GM12891 (cell line): ENCODE data around the gene SNAI3.

Experiments used
- DNase-seq: peaks from one replicate; pipeline ENCODE4 v3.0.0; 2011; ENCODE audit warnings: low spot score; ENCODE audit not compliant: insufficient read length
- FAIRE-seq: peaks from 2 replicates; lab custom pipeline; 2011; peaks lifted over from hg19 to GRCh38; lab: Jason Lieb, UNC
- PAX5 ChIP-seq: IDR thresholded peaks from 2 replicates; pipeline ENCODE4 v1.6.1; 2011; ENCODE audit warnings: low read length, moderate library complexity, mild to moderate bottlenecking; ENCODE audit not compliant: insufficient read depth, severe bottlenecking
- POLR2A ChIP-seq: IDR thresholded peaks from 2 replicates; pipeline ENCODE4 v1.6.1; 2011; ENCODE audit warnings: low read depth, low read length, control low read depth
- POLR2AphosphoS5 ChIP-seq: IDR thresholded peaks from 2 replicates; pipeline ENCODE4 v1.6.1; 2011; ENCODE audit warnings: low read depth, low read length, control low read depth
- POU2F2 ChIP-seq: IDR thresholded peaks from 2 replicates; pipeline ENCODE4 v1.6.1; 2011; ENCODE audit warnings: low read depth, mild to moderate bottlenecking, control low read depth, low read length, moderate library complexity
- SPI1 ChIP-seq: IDR thresholded peaks from 2 replicates; pipeline ENCODE4 v1.6.1; 2011; ENCODE audit warnings: low read depth, low read length, control low read depth
- TAF1 ChIP-seq: IDR thresholded peaks from 2 replicates; pipeline ENCODE4 v1.6.1; 2011; ENCODE audit warnings: low read depth, low read length, control low read depth

The SNAI3 gene

GRCh38 chr16:88654363-88655052, 31.8 kb downstream of the SNAI3 start:
- no peak for FAIRE-seq
- no peak for TF ChIP-seq PAX5
- TF ChIP-seq POLR2AphosphoS5 = no peak
- TF ChIP-seq POLR2A = no peak
- no peak for TF ChIP-seq POU2F2
- TF ChIP-seq SPI1 = no peak
- no peak for TF ChIP-seq TAF1
- DNase-seq = no peak

GRCh38 chr16:88653596-88654362, 32.5 kb downstream of the SNAI3 start:
- no peak for FAIRE-seq
- no peak for DNase-seq
- TF ChIP-seq POLR2A = no peak
- TF ChIP-seq POU2F2 = no peak
- TF ChIP-seq POLR2AphosphoS5 = no peak
- TF ChIP-seq PAX5 = no peak
- no peak for TF ChIP-seq SPI1
- TF ChIP-seq TAF1 = no peak

DNA sequence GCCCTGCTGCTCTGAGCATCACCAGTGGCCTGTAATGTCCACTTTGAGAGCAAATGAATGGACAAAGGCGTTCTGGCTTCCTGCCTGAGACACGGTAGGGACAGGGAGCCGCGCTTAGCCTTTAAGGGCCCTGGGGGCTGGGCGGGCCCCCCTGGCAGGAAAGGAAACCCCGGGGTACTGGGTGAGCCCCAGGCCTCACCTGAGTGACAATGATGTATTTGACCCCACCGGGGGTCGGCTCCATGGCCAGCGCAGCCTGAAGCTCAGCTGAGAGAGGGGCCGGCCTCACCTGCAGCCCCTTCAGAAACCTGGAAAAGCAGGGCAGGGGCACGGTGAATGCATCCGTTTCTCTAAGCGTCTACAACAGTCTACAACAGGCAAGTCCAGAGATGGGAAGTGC, 33.2 kb downstream of the SNAI3 start:
- DNase-seq (no peak), FAIRE-seq (no peak)
- TF ChIP-seq POLR2A (no peak), PAX5 (no peak), POLR2AphosphoS5 (no peak), SPI1 (no peak), TAF1 (no peak), POU2F2 (no peak)

DNA sequence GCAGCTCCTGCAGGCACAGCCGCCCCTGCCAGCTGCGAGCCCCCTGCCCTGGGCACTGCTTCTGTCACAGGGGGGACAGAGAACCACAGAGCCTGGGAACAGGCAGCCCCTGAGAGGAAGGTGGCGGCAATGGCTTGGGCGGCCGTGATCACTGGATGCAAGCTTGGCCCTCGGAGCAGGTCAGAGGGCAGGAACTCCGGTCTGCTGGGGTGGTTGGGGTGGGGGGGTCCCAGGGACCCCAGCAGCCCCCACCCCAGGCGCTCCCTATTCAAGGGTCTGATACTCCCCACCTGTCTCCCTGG, 33.6 kb downstream of the SNAI3 start:
- DNase-seq = no peak
- TF ChIP-seq PAX5 = no peak
- TF ChIP-seq SPI1 = no peak
- no peak for FAIRE-seq

GRCh38 chr16:88651989-88652761, 34.1 kb downstream of the SNAI3 start:
- FAIRE-seq (no peak), DNase-seq (no peak)
- TF ChIP-seq PAX5 (no peak), POU2F2 (0 out of 2 replicates have a peak, but pooled peaks have one; percentile 0), POLR2A (no peak)

DNA sequence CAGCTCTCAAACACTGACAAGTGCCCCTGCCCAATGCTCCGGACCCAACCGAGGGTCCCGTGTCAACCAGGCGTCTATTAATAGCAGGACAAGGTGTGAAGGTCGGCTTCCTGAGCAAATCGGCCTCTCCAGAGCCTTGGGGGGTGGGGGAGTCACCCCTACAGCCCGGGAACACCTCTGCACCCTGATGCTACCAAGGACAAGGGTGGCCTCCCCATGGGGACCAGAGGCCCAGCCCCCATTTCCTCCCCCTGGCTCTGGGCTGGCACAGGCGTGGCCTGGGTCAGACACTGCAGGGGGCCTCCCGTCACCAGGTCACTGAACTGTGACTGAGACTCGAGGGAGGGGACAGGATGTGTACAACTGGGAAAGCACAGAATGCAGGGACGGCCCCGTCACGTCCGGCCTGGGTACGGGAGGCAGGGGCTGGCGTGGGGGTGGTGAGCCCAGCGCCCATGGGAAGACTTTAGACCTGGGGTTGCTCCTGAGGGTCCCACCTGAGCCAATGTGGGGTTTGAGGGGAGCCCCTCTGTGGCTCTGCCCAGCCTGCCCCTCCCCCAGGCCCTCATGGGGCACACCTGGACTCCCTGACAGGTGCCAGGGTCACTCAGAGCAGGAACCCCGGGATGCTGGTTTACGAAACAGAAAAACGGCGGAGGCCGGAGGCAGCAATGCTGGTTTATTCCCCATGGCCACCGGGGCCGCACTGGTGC, 34.9 kb downstream of the SNAI3 start:
- peak; percentile 99 for DNase-seq
- TF ChIP-seq POU2F2 (peak; percentile 66; the same call in 1 of the 2 replicates), TAF1 (0 out of 2 replicates have a peak, but pooled peaks have one; percentile 11), PAX5 (peak; percentile 97), POLR2AphosphoS5 (peak; percentile 53; the same call in 1 of the 2 replicates), SPI1 (peak; percentile 22; the same call in 1 of the 2 replicates), POLR2A (peak; percentile 70)
- FAIRE-seq = peak; percentile 99

DNA sequence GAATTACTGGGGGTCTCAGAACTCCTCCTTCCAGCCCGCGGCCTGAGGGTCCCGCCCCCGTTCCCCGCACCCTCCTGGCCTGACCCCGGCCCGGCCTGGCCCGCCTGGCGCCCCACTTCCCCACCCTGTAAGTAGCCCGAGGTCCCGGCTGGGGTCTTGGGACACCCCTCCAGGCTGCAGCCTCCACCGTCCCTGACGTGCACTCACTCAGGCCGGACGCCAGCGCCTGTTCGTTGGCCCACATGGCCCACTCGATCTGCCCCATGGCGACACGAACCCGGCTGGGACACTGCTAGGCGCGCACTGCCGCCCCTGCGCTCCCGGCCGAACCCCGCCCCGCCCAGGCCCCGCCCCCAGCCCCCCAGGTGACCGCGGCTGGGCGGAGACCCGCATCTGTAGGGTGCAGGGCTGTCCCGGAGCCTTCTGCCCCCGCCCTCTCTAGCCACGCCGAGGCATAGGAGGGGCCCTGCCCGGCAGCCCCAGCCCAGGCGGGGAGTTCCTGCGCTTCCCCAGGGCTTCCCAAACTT, 35.5 kb downstream of the SNAI3 start, which contains the start of gene CYBA:
CYBA (minus strand) TSS at position 305 of the 527 bp plus-strand sequence; CDS start at position 265, 40 bp downstream.
- FAIRE-seq = no peak
- peak; percentile 99 for DNase-seq
- TF ChIP-seq SPI1 (no peak; the same call in 1 of the 2 replicates), POU2F2 (peak; percentile 73; the same call in 1 of the 2 replicates), POLR2A (peak; percentile 93), PAX5 (no peak), POLR2AphosphoS5 (peak; percentile 95), TAF1 (peak; percentile 92)

- DNase-seq (peak; percentile 78), FAIRE-seq (no peak)
- TF ChIP-seq POU2F2 = no peak; the same call in 1 of the 2 replicates
- TF ChIP-seq TAF1 = no peak
- no peak for TF ChIP-seq POLR2A
- TF ChIP-seq SPI1 = no peak
- 0 out of 2 replicates have a peak, but pooled peaks have one; percentile 21 for TF ChIP-seq POLR2AphosphoS5
- peak; percentile 81 for TF ChIP-seq PAX5
These were observed 36.2 kb downstream of the SNAI3 start for GRCh38 chr16:88649924-88650748.

- FAIRE-seq = no peak
- no peak for DNase-seq
- TF ChIP-seq POLR2A (no peak; the same call in 1 of the 2 replicates), SPI1 (no peak), POU2F2 (no peak), PAX5 (no peak), POLR2AphosphoS5 (no peak), TAF1 (no peak)
These were observed 36.9 kb downstream of the SNAI3 start for GRCh38 chr16:88649195-88649923.
